GM13976 (cell line): ENCODE data around the gene CD300LG.
"Not testable (repeated sequence)": the region's sequence is repeated elsewhere in the genome, so short reads cannot be mapped to it uniquely, and the experiment has no call there.

Source experiments
- DNase-seq: peaks from one replicate; pipeline ENCODE4 v3.0.0; 2012; ENCODE audit warnings: low spot score
- CTCF ChIP-seq: IDR thresholded peaks from 2 replicates; pipeline ENCODE4 v1.5.1; 2012; ENCODE audit warnings: borderline replicate concordance, mild to moderate bottlenecking; ENCODE audit not compliant: insufficient read depth; ENCODE audit errors: extremely low read depth, missing control alignments, control extremely low read depth
- in situ Hi-C: fragments of 300-500 bp; cut with MboI; formaldehyde crosslinking; loops from one replicate; pipeline ENCODE4 v1.12.0; 2022; ENCODE audit warnings: low sequenced_read_pairs, mixed read lengths, inconsistent platforms; ENCODE audit not compliant: unreplicated experiment

Gene CD300LG

GRCh38 chr17:43868226-43868994 lies 21.4 kb downstream of the CD300LG start:
- DNase-seq = no peak
- in situ Hi-C loops = no loop called here
- TF ChIP-seq CTCF = no peak

- in situ Hi-C loops, DNase-seq: not testable (repeated sequence)
Measured at GRCh38 chr17:43869031-43869430, 22.1 kb downstream of the CD300LG start.

GRCh38 chr17:43871946-43872690 lies 25.1 kb downstream of the CD300LG start:
- no peak for DNase-seq
- in situ Hi-C loops = no loop called here
- no peak for TF ChIP-seq CTCF

GRCh38 chr17:43873091-43873490 lies 26.1 kb downstream of the CD300LG start:
- no peak for DNase-seq
- no peak for TF ChIP-seq CTCF
- in situ Hi-C loops = no loop called here

GRCh38 chr17:43873815-43874214 lies 26.8 kb downstream of the CD300LG start:
- TF ChIP-seq CTCF = no peak
- in situ Hi-C loops = no loop called here
- no peak for DNase-seq

GRCh38 chr17:43874293-43874692 lies 27.3 kb downstream of the CD300LG start:
- TF ChIP-seq CTCF = no peak
- in situ Hi-C loops = no loop called here
- no peak for DNase-seq

GRCh38 chr17:43875476-43876147 lies 28.6 kb downstream of the CD300LG start:
- DNase-seq = no peak
- no peak for TF ChIP-seq CTCF
- in situ Hi-C loops = no loop called here
